Cardiac fibroblast (primary cell): ENCODE measurements around the gene SMC5.

Experiments
- DNase-seq, 2 donors: peaks; one replicate each; pipeline versions ENCODE4 v3.0.0 to v3.0.0-alpha.2; 2010; ENCODE audit warnings: low read depth in 2 of 2
- H3K4me3 ChIP-seq, 2 donors: replicated peaks in 1 of 2; 1 replicate in 1 of 2; 2 replicates in 1 of 2; pipeline ENCODE4 v1.5.1; 2011; ENCODE audit warnings: low read depth in 2 of 2, low read length in 2 of 2, mild to moderate bottlenecking in 2 of 2, moderate library complexity in 1 of 2
- TF ChIP-seq, protein P1 (sequence below): IDR thresholded peaks from one replicate; pipeline ENCODE4 v1.5.1; 2011; ENCODE audit warnings: low read depth, mild to moderate bottlenecking, low read length, inconsistent platforms

The SMC5 gene

DNA sequence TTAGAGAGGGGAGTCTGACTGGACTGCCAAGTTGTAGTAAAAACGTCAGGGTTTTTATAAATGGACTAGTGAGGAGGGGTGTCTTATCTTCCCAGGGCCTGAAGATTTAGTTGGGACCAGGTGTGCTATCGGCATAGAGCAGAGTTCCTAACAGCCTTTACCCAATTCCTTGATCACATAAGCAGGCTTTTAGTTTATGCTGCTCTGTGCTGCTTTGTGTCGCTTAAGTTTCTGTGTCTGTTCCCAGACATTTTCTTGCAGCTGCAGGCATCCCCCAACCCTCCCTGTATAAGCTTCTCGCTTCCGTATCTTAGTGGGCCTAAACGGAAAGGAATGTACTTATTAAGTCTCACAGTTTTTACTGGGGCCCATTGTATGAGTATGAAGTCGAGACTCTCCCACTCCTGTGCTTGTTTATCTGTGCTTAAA lies 2.6 kb upstream of the SMC5 start:
- H3K4me3 ChIP-seq = peak overlapping the region; percentile 4 to 89
- TF ChIP-seq, protein P1, sequence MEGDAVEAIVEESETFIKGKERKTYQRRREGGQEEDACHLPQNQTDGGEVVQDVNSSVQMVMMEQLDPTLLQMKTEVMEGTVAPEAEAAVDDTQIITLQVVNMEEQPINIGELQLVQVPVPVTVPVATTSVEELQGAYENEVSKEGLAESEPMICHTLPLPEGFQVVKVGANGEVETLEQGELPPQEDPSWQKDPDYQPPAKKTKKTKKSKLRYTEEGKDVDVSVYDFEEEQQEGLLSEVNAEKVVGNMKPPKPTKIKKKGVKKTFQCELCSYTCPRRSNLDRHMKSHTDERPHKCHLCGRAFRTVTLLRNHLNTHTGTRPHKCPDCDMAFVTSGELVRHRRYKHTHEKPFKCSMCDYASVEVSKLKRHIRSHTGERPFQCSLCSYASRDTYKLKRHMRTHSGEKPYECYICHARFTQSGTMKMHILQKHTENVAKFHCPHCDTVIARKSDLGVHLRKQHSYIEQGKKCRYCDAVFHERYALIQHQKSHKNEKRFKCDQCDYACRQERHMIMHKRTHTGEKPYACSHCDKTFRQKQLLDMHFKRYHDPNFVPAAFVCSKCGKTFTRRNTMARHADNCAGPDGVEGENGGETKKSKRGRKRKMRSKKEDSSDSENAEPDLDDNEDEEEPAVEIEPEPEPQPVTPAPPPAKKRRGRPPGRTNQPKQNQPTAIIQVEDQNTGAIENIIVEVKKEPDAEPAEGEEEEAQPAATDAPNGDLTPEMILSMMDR = no peak
- peak; percentile 79 to 91 for DNase-seq

- TF ChIP-seq, protein P1 = no peak
- H3K4me3 ChIP-seq = peak overlapping the region in 1 of 2 donors; percentile 89
- DNase-seq = peak in 1 of 2 donors; percentile 11
These were observed 1.3 kb upstream of the SMC5 start for GRCh38 chr9:70257502-70257901.

- TF ChIP-seq, protein P1 = no peak
- peak overlapping the region; percentile 74 to 89 for H3K4me3 ChIP-seq
- peak; percentile 58 for DNase-seq
These were observed 637 bp upstream of the SMC5 start for GRCh38 chr9:70257991-70258691.

- H3K4me3 ChIP-seq = peak overlapping the region; percentile 74 to 89
- no peak for DNase-seq
- TF ChIP-seq, protein P1 = no peak
These were observed 679 bp downstream of the SMC5 start for GRCh38 chr9:70259512-70259802.

DNA sequence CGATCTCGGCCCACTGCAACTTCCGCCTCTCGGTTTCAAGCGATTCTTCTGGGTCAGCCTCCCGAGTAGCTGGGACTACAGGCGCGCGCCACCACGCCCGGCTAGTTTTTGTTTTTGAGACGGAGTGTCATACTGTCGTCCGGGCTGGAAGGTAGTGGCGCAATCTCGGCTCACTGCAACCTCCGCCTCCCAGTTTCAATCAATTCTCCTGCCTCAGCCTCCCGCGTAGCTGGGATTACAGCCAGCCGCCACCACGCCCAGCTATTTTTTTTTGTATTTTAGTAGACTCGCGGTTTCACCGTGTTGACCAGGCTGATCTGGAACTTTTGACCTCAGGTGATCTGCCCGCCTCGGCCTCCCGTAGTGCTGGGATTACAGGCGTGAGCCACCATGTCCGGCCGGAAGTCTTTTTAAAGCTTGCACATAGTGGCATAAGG lies 1.2 kb downstream of the SMC5 start:
- no peak for DNase-seq
- peak overlapping the region; percentile 74 to 89 for H3K4me3 ChIP-seq
- TF ChIP-seq, protein P1 = no peak

GRCh38 chr9:70260606-70261005 lies 1.8 kb downstream of the SMC5 start:
- no peak for DNase-seq
- no peak overlapping the region for H3K4me3 ChIP-seq
- TF ChIP-seq, protein P1 = no peak
